HepG2 (cell line): ENCODE data around the gene DDI2. TPM values are rescaled to one million over a fixed set of nuclear protein-coding genes. Genes with fewer than 3 reads are reported as not detected.
A peak's percentile ranks its signal among the peaks of the same experiment; 100 is the strongest.

ENCODE experiments used
- ATAC-seq: fragments of 200-7000 bp; cut with Tn5 transposase; 3 replicates; pipeline ENCODE4 v1.9.1; 2020; ENCODE audit warnings: mild to moderate bottlenecking, moderate library complexity
- BruUV-seq: library from RNA; stranded (reverse); fragments of 400-500 nt; replicated peaks from 2 replicates; lab custom pipeline; 2021; lab: Mats Ljungman, UMichigan
- CTCF ChIA-PET: fragments of 300-600 bp; formaldehyde crosslinking; extraction: SDS; loops from one replicate; lab custom pipeline; 2021; ENCODE audit warnings: low total read pairs, inconsistent platforms, low intra/inter-chr PET ratio; lab: Yijun Ruan, JAX
- POLR2A ChIA-PET: fragments of 350-600 bp; sonication (Branson Sonifier 250); formaldehyde crosslinking; loops from one replicate; lab custom pipeline; 2020; ENCODE audit warnings: antibody characterized with exemption, inconsistent platforms; lab: Yijun Ruan, JAX
- DNase-seq: peaks from one replicate; pipeline ENCODE4 v3.0.0-alpha.2; 2015; ENCODE audit warnings: low spot score
- FAIRE-seq: peaks from 3 replicates; lab custom pipeline; 2011; peaks lifted over from hg19 to GRCh38; lab: Jason Lieb, UNC
- H2AFZ ChIP-seq: one replicate; pipeline ENCODE4 v1.6.1; 2011; ENCODE audit warnings: low read length, inconsistent platforms
- H3K27ac ChIP-seq: fragments of 300-600 bp; 3 replicates; pipeline ENCODE4 v1.8.0; 2011; ENCODE audit warnings: mixed run types, mild to moderate bottlenecking, mixed read lengths, low read length, inconsistent platforms; ENCODE audit not compliant: insufficient read depth; ENCODE audit errors: extremely low read length
- H3K27me3 ChIP-seq, 2 experiments: fragments of 200-600 bp in 1 of 2; 2 replicates in 1 of 2; 3 replicates in 1 of 2; pipeline versions ENCODE4 v1.6.0 to v1.8.0; 2011; ENCODE audit warnings: low read length in 2 of 2, mild to moderate bottlenecking in 2 of 2, moderate library complexity in 2 of 2, inconsistent platforms in 1 of 2; ENCODE audit not compliant: insufficient read depth in 2 of 2, control insufficient read depth in 1 of 2
- H3K36me3 ChIP-seq, 2 experiments: fragments of 200-600 bp in 1 of 2; replicated peaks in 1 of 2; 2 replicates in 1 of 2; 3 replicates in 1 of 2; pipeline versions ENCODE4 v1.5.1 to v1.8.0; 2011; ENCODE audit warnings: low read length in 2 of 2, inconsistent platforms in 1 of 2; ENCODE audit not compliant: insufficient read depth in 2 of 2, control insufficient read depth in 1 of 2
- H3K4me1 ChIP-seq: 2 replicates; pipeline ENCODE4 v1.5.1; 2012; ENCODE audit warnings: low read length, inconsistent platforms; ENCODE audit not compliant: insufficient read depth
- H3K4me2 ChIP-seq: 2 replicates; pipeline ENCODE4 v1.6.0; 2011; ENCODE audit warnings: low read depth, low read length, inconsistent platforms
- H3K4me3 ChIP-seq, 3 experiments: fragments of 200-600 bp in 1 of 3; sonication (generic), shearing (Covaris generic) in 1 of 3; replicated peaks in 1 of 3; 2 replicates each; pipeline ENCODE4 v1.5.1; 2011 to 2016; ENCODE audit warnings: low read length in 3 of 3, inconsistent platforms in 2 of 3, low read depth in 2 of 3, mild to moderate bottlenecking in 2 of 3, control low read depth in 1 of 3, mixed read lengths in 1 of 3; ENCODE audit not compliant: insufficient read depth in 1 of 3
- H3K79me2 ChIP-seq: one replicate; pipeline ENCODE4 v1.6.1; 2011; ENCODE audit warnings: low read length, inconsistent platforms; ENCODE audit not compliant: insufficient read depth
- H3K9ac ChIP-seq: 2 replicates; pipeline ENCODE4 v1.6.0; 2011; ENCODE audit warnings: mild to moderate bottlenecking, low read depth, low read length, inconsistent platforms; ENCODE audit not compliant: insufficient read depth
- H3K9me3 ChIP-seq: 2 replicates; pipeline ENCODE4 v1.5.1; 2012; ENCODE audit warnings: mild to moderate bottlenecking, low read length
- H4K20me1 ChIP-seq: 2 replicates; pipeline ENCODE4 v1.6.0; 2011; ENCODE audit warnings: inconsistent platforms, mild to moderate bottlenecking, low read length, moderate library complexity; ENCODE audit not compliant: insufficient read depth
- HNF1A ChIP-seq, 2 experiments: sonication (generic) in 1 of 2; formaldehyde crosslinking in 1 of 2; IDR thresholded peaks; 2 replicates each; pipeline versions ENCODE4 v1.4.0 to v1.6.1; 2016 to 2020; ENCODE audit warnings: borderline replicate concordance in 1 of 2, low read depth in 1 of 2, mild to moderate bottlenecking in 1 of 2, missing genetic modification reagents in 1 of 2
- KDM2A ChIP-seq: sonication (generic); formaldehyde crosslinking; IDR thresholded peaks from 2 replicates; pipeline ENCODE4 v1.4.0; 2020; ENCODE audit warnings: low read depth, missing genetic modification reagents, borderline replicate concordance
- SIX1 ChIP-seq: sonication (generic); formaldehyde crosslinking; IDR thresholded peaks from 2 replicates; pipeline ENCODE4 v1.4.0; 2020; ENCODE audit warnings: missing genetic modification reagents, borderline replicate concordance
- ZBTB20 ChIP-seq: sonication (generic); formaldehyde crosslinking; IDR thresholded peaks from 2 replicates; pipeline ENCODE4 v1.8.1; 2023; ENCODE audit warnings: missing genetic modification reagents, low read depth, mild to moderate bottlenecking, borderline replicate concordance
- ZBTB38 ChIP-seq: sonication (generic); formaldehyde crosslinking; IDR thresholded peaks from 2 replicates; pipeline ENCODE4 v1.5.1; 2020; ENCODE audit warnings: mild to moderate bottlenecking, missing genetic modification reagents
- ZNF432 ChIP-seq: sonication (generic); formaldehyde crosslinking; IDR thresholded peaks from 2 replicates; pipeline ENCODE4 v1.5.0; 2020; ENCODE audit warnings: missing genetic modification reagents, mild to moderate bottlenecking, borderline replicate concordance
- ZNF839 ChIP-seq: sonication (generic); formaldehyde crosslinking; IDR thresholded peaks from 2 replicates; pipeline ENCODE4 v1.4.0; 2020; ENCODE audit warnings: missing genetic modification reagents, mild to moderate bottlenecking, borderline replicate concordance
- WGBS: methylation state at CpG from one replicate; pipeline ENCODE4 v1.1.6; 2017; ENCODE audit warnings: low lambda C conversion rate; 5-methylcytosine and 5-hydroxymethylcytosine counted together
- in situ Hi-C: cut with HindIII; loops from 2 replicates; pipeline ENCODE4 v1.10.0; 2017; ENCODE audit warnings: low pct_unique_long_range_greater_than_20kb; ENCODE audit not compliant: extremely low pct_ligation_motif_present
- intact Hi-C: fragments of 100-400 bp; cut with micrococcal nuclease; formaldehyde crosslinking; loops from one replicate; pipeline ENCODE4 v1.10.0; 2022; ENCODE audit not compliant: unreplicated experiment
- polyA plus RNA-seq, 8 experiments: library from polyadenylated mRNA; depleted of rRNA in 3 of 8; stranded (reverse) in 7 of 8; unstranded in 1 of 8; fragments of >200 nt; fragmentation: Illumina TruSeq in 4 of 8; extraction: Trizol in 4 of 8; gene quantifications; 2 replicates each; pipeline versions ENCODE4 v1.2.1 to v1.2.3, GENCODE V29; 2011 to 2016; ENCODE audit warnings: low read depth in 4 of 8, missing spikeins in 1 of 8, mixed read lengths in 1 of 8; ENCODE audit not compliant: insufficient read depth in 1 of 8
- total RNA-seq, 5 experiments: library from RNA; depleted of rRNA; stranded (reverse); fragments of >200 nt; fragmentation: Illumina TruSeq; extraction: Trizol; gene quantifications; 2 replicates each; pipeline ENCODE4 v1.2.3, GENCODE V29; 2016; ENCODE audit warnings: low read depth in 1 of 5
- TF ChIP-seq, protein P1 (sequence below): sonication (generic); formaldehyde crosslinking; IDR thresholded peaks from 2 replicates; pipeline ENCODE4 v1.5.0; 2020; ENCODE audit warnings: missing genetic modification reagents, mild to moderate bottlenecking, borderline replicate concordance
- TF ChIP-seq, protein P2 (sequence below), 2 experiments: sonication (generic) in 1 of 2; formaldehyde crosslinking in 1 of 2; IDR thresholded peaks; 2 replicates each; pipeline versions ENCODE4 v1.5.1 to v1.6.1; 2011 to 2020; ENCODE audit warnings: borderline replicate concordance in 1 of 2, low read depth in 1 of 2, low read length in 1 of 2, mild to moderate bottlenecking in 1 of 2, missing genetic modification reagents in 1 of 2, moderate library complexity in 1 of 2

DDI2 gene
- total and polyA plus RNA-seq, 2 of the 13 experiments (the other 11 are each of a cell fraction or from before 2014, with no cell fraction given): 8.5 to 25.7 TPM

GRCh38 chr1:15618077-15618654 lies 908 bp downstream of the DDI2 start (continued):
- TF ChIP-seq ZNF839 (CRISPR knock-in tag): no peak
- TF ChIP-seq, protein P1, sequence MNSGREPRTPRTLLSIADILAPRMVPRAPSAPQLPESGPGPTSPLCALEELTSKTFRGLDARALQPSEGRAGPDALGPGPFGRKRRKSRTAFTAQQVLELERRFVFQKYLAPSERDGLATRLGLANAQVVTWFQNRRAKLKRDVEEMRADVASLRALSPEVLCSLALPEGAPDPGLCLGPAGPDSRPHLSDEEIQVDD (CRISPR knock-in tag): no peak
- TF ChIP-seq ZBTB20 (CRISPR knock-in tag): peak; percentile 15; the same call in 1 of the 2 replicates
- TF ChIP-seq, protein P2, sequence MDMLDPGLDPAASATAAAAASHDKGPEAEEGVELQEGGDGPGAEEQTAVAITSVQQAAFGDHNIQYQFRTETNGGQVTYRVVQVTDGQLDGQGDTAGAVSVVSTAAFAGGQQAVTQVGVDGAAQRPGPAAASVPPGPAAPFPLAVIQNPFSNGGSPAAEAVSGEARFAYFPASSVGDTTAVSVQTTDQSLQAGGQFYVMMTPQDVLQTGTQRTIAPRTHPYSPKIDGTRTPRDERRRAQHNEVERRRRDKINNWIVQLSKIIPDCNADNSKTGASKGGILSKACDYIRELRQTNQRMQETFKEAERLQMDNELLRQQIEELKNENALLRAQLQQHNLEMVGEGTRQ (IDR thresholded peaks at IDR 0.05; ENCODE audit: low read depth, low read length): no peak
- TF ChIP-seq, protein P2 (CRISPR knock-in tag; IDR thresholded peaks at IDR 0.05; ENCODE audit: borderline replicate concordance): no peak

DNA sequence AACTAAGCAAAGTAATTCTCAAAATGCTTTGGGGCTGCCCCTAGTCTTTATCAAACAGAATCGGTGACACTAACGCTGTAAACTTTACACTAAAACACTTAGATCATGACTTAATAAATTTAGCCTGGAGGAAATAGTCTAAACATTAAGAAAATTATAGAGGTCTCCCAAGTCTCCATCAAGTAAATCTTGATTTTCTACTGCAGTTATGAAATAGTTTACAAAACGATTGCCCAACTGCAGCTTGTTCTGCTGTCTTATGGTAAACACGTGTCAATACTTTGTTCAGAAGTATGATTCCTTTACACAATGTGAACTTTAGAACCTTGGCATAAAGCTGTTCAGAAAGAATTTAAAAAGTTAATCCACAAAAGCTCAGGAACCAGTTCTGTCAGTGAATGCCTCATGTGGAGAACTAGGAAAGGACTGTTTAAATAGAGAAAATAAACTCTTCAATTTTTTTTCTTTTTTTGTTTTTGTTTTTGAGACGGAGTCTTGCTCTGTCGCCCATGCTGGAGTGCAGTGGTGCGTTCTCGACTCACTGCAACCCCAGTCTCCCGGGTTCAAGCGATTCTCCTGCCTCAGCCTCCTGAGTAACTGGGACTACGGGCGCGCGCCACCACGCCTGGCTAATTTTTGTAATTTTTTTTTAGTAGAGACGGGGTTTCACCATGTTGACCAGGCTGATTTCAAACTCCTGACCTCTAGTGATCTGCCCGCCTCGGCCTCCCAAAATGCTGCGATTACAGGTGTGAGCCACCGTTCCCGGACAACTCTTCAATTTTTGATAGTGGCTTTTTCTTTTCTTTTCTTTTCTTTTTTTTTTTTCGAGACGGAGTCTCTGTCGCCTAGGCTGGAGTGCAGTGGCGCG lies 1.6 kb downstream of the DDI2 start:
- ATAC-seq (peak; percentile 43), DNase-seq (peak; percentile 94), FAIRE-seq (peak; percentile 85)
- peaks cover 0 to 3% of the 10 kb centered on the region in 2 experiments; a peak in 2 of 5 replicates for H3K36me3 ChIP-seq
- H3K27ac ChIP-seq: peak overlapping the region; percentile 95
- H3K9ac ChIP-seq: peak overlapping the region; percentile 97
- H3K79me2 ChIP-seq: peaks cover 58% of the 10 kb centered on the region
- H3K4me3 ChIP-seq: peak overlapping the region; percentile 87 to 100 (median 97)
- H4K20me1 ChIP-seq: peaks cover 40% of the 10 kb centered on the region
- WGBS: 18% methylated on average over 26 of the region's 26 CpGs
- H3K4me2 ChIP-seq: peak overlapping the region; percentile 92
- ChIA-PET CTCF (interaction anchor here (1.3 kb wide), 1 partner anchor 24 kb away, joined by 3 read pairs; no protein-coding TSS in a partner anchor), POLR2A (interaction anchor here (0.7 to 8.5 kb wide), 19 partner anchors 9 to 537 kb away, joined by 3 to 188 read pairs (median 7); partner anchors contain the start of genes AGMAT, DNAJC16, EPHA2 and SPEN)
- no peaks in the 10 kb centered on the region for H3K9me3 ChIP-seq
- TSS peak; percentile 70 for BruUV-seq
- in situ Hi-C loops (no loop called here), intact Hi-C loops (no loop called here)
- H3K27me3 ChIP-seq: no peaks in the 10 kb centered on the region; a peak in 1 of 5 replicates
- H3K4me1 ChIP-seq: peaks cover 64% of the 10 kb centered on the region
- no peak overlapping the region for H2AFZ ChIP-seq
- TF ChIP-seq KDM2A (CRISPR knock-in tag) (no peak), HNF1A (IDR thresholded peaks at IDR 0.05; ENCODE audit: low read depth) (0 out of 2 replicates have a peak, but pooled peaks have one; percentile 42), HNF1A (CRISPR knock-in tag; IDR thresholded peaks at IDR 0.05; ENCODE audit: borderline replicate concordance) (peak; percentile 59; the same call in 1 of the 2 replicates), SIX1 (CRISPR knock-in tag) (peak; percentile 52; the same call in 1 of the 2 replicates), ZNF432 (CRISPR knock-in tag) (no peak), ZBTB38 (no peak)
